ENCODE measurements around the gene WDR75.

The WDR75 gene

GRCh38 chr2:189500456-189501160 lies 59.3 kb downstream of the WDR75 start:
- no peak for DNase-seq (ENCODE audit: low read depth in 2 of 2)

- DNase-seq (ENCODE audit: low read depth in 2 of 2), result no peak
These were observed 60.2 kb downstream of the WDR75 start for GRCh38 chr2:189501487-189501886.

- no peak for DNase-seq (ENCODE audit: low read depth in 2 of 2)
These were observed 61.4 kb downstream of the WDR75 start for GRCh38 chr2:189502714-189503113.

- DNase-seq (ENCODE audit: low read depth in 2 of 2), result no peak
These were observed 63.0 kb downstream of the WDR75 start for GRCh38 chr2:189504238-189504637.

DNA sequence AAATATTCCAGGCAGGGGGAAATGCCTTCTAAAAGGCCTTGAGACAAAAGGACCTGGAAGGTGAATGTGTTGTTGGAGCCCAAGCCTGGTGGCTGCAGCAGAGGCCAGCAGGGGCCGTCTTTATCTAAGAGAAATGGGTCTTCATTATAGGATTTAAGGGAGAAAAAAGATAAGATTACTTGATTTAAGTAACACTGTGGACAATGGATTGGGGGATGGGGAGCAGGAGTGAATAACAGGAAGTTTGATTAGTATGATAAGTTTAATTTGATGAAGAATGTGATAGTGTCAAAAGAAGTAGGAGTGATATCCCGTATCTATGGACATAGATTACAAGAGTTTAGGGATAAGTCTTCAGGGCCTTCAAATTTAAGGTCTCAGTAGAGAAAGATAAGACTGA lies 64.2 kb downstream of the WDR75 start:
- DNase-seq (ENCODE audit: low read depth in 2 of 2), result no peak

GRCh38 chr2:189506514-189506976 lies 65.3 kb downstream of the WDR75 start:
- DNase-seq (ENCODE audit: low read depth in 2 of 2), result no peak

- no peak for DNase-seq (ENCODE audit: low read depth in 2 of 2)
These were observed 70.1 kb downstream of the WDR75 start for GRCh38 chr2:189511210-189511959.

DNA sequence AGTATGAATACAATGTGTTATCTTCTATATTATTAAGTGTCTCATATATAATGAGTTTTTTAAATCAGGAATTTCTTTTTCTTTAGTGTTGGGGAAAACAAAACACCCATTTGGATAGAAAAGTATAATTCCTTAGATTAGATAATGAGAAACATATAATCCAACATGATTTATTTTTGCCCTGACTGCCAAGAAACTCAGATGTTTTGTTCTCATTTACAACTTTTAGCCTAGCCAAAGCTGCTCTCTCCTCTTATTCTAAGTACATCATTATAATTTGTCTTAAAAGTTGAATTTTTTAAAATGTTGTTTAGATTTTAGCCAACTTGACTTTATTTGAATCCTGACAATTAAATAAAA lies 70.7 kb downstream of the WDR75 start:
- DNase-seq (ENCODE audit: low read depth in 2 of 2), result no peak

- DNase-seq (ENCODE audit: low read depth in 2 of 2), result no peak
These were observed 71.6 kb downstream of the WDR75 start for GRCh38 chr2:189512879-189513278.

- no peak for DNase-seq (ENCODE audit: low read depth in 2 of 2)
These were observed 72.8 kb downstream of the WDR75 start for GRCh38 chr2:189514104-189514503.

- DNase-seq (ENCODE audit: low read depth in 2 of 2), result no peak
These were observed 74.0 kb downstream of the WDR75 start for GRCh38 chr2:189515264-189515663.

DNA sequence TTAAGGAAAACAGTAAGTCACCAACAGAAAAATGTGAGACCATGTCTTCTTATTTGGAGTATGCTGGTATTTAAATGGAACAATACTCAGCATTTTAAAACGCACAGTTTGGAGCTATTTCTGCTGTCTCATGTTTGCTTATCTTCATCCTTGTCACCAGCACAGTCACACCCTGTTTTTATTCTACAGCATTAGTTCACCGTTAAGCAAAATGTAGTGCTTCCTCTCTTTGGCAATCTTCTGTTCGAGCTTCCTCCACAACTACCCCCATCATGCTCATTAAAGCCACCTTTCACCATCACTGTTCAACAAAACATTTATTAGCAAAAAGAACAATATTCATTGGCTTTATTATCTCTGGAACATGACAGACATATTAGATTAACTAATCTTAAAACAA lies 75.3 kb downstream of the WDR75 start:
- no peak for DNase-seq (ENCODE audit: low read depth in 2 of 2)

- no peak for DNase-seq (ENCODE audit: low read depth in 2 of 2)
These were observed 76.7 kb downstream of the WDR75 start for GRCh38 chr2:189517847-189518535.

- DNase-seq (ENCODE audit: low read depth in 2 of 2), result no peak
These were observed 78.5 kb downstream of the WDR75 start for GRCh38 chr2:189519631-189520387.

GRCh38 chr2:189521699-189522434 lies 80.6 kb downstream of the WDR75 start:
- DNase-seq (ENCODE audit: low read depth in 2 of 2), result no peak

- DNase-seq (ENCODE audit: low read depth in 2 of 2), result no peak
These were observed 81.3 kb downstream of the WDR75 start for GRCh38 chr2:189522435-189523151.

DNA sequence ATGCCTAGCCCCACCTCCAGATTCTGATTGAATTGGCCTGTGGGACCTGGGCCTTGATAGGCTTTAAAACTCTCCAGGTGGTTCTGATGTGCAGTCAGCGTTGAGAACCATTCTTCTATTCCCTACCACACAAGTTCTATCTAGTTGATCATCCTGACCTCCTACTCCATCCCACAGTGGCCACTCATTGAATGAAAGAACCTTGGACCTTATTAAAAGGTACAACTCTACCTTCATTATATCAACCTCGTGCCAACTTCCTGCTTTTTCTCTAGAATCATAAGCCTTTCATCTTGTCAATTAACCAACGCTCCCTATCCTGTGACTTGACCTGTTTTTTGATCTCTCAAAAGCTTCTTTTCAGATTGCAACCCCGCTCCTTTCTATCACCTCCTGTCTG lies 83.5 kb downstream of the WDR75 start:
- no peak for DNase-seq (ENCODE audit: low read depth in 2 of 2)

All from stimulated activated CD8-positive, alpha-beta memory T cell treated with anti-CD3 and anti-CD28 coated beads, Interleukin-2, amount 100 ng/mL, for 1 hour (primary cell).